NCI-H146 treated with DMSO at 0.1 percent for 48 hours (cell line): ENCODE data around the gene HMGCLL1.

ENCODE experiments used
- DNase-seq: peaks from one replicate; lab custom pipeline; 2025; ENCODE audit not compliant: unreplicated experiment; lab: John Stamatoyannopoulos, UW

Gene HMGCLL1

DNA sequence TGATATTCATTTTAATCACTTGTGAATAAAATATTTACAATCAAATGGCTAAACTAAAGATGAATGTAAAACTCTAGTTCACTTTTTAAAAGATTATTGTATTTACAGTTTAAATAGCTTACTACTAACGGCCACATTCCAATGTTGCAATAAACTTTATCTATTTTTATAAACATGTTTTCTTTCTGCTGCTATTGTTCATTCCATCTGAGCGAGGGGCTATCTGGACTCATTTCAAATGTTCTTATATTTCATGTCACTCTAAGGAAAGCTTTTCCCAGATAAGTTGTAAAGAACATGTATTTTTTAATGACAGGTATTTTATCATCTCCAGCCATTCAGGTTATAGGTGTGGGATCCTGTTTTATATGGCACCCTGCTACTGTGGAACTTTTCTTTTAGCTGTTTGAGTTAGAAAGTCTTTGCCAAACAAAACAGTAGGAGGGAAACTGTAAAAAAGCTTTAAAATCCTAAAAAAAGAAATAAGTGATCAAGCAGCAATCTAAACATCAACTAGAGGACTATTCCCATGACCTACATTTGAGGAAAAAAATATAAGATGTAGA is 42.5 kb downstream of the HMGCLL1 start:
- DNase-seq = no peak

DNA sequence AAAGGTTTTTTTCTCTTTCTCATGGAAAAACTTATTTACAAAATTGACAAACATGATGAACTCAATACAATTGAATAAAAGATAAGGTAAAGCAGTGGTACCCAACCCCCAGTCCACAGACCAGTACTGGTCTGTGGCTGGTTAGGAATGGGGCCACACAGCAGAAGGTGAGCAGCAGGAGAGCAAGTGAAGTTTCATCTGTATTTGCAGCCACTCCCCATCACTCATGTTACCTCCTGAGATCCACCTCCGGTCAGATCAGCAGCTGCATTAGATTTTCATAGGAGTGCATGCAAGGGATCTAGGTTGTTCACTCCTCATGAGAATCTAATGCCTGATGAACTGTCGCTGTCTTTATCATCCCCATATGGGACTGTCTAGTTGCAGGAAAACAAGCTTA is 47.5 kb downstream of the HMGCLL1 start:
- no peak for DNase-seq

- no peak for DNase-seq
Observed at GRCh38 chr6:55530931-55531330, 48.1 kb downstream of the HMGCLL1 start.

- DNase-seq = no peak
Observed at GRCh38 chr6:55528624-55529023, 50.4 kb downstream of the HMGCLL1 start.

DNA sequence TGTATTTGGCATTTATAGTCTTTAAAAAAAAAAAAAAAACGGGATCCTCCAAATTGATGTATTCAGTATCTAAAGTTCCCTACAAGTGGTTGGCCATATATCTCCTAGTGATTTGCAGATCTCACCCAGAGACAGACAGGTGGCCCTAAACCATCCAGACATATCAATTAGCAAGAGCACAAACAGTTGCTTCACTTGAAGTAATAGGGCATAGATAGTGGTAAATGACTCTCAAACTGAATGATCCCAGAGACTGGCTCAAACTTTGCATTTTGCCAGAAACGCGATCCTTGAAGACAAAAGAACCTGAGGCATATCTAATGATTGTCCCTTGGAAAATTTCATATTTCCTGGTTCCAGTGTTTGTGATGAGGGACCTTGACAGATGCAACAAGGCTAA is 54.6 kb downstream of the HMGCLL1 start:
- no peak for DNase-seq

DNA sequence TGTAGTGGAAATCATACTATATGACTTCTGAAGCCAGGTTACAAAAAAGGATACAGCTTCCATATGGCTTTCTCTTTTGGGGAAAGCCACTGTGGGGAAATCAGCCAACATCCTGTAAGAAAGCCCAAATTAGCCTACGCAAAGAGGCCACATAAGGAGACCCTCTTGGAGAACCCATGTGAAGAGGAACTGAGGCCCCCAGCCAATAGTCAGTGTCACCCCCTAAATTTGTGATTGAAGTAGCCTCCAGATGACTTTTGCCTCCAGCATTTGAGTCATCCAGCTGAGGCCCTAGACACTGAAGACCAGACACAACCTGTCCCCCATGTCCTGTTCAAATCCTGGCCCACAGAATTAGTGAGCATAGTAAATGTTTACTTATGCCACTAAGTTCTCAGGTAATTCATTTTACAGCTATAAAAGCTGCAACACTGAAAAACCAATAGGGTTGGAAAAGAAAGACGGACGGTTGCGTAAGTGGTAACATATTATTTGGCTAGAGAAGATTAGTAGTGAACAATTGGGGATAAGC is 60.4 kb downstream of the HMGCLL1 start:
- no peak for DNase-seq

GRCh38 chr6:55516736-55517135 is 62.3 kb downstream of the HMGCLL1 start:
- no peak for DNase-seq

DNA sequence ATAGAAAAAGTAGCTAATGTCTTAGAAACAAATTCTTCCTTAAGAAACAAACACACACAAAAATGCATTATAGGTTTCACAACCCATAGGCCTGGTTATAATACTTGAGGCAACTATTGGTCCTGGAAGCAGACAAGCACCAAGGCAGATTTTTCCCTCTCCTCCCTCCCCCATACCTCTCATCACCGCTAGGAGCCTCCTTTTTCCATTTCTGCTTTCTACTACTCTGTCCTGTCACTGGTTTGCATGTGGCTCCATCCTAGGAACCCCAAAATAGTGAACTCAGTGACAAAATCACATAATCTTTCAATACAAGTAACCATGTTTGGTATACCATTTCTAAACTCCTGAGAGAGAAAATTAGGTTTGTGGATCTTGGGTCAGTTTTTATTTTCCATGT is 66.1 kb downstream of the HMGCLL1 start:
- no peak for DNase-seq

DNA sequence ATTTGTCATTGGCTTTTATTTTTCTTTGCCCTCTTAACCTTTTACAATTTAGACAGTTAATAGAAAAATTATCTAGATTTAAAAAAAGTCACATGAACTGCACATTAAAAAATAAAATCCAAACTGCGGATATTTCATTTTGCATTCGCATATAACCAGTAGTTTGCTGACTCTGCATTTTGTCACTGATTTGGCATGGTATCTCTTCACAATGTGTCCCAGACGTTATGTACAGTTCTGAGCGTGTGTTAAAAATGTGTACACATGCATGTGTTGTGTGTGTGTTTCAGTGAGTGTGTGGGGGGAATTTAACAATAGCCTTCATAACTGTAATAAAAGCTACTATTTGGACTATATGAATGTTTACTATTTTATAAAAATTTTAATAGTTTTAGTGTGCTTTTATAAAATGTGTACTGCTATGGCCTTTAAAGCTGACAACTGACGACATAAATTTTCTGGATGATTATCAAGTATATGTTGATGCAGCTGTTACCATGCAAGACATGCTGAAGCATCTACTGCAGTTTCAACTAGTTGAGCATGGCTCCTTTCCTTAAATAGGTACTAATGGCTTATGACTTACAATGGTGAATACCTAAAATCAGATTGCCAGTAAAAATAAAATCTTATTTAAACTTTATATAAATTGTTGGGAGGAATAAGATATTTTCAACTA is 67.7 kb downstream of the HMGCLL1 start:
- no peak for DNase-seq

GRCh38 chr6:55499591-55499990 is 79.4 kb downstream of the HMGCLL1 start:
- no peak for DNase-seq

DNA sequence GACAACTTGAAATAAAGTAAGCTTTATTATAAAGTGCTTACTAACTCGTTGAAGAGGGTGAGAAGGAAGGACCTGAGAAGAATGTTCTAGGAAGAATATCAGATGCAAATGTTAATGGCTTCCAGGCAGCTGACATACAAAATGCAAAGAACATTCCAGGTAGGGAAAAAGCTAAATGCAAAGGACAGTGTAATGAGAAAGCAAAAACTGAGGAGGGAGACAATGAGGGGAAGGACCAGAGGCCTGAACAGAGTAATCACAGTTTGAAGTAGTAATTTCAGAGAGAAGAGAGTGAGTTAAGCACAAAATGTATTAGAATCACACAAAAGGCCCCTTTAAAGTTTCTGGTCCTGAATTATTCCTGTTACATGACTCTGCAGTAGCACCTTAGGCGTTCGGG is 81.3 kb downstream of the HMGCLL1 start:
- DNase-seq = no peak

- DNase-seq = no peak
Observed at GRCh38 chr6:55496201-55496600, 82.8 kb downstream of the HMGCLL1 start.

GRCh38 chr6:55495277-55495676 is 83.7 kb downstream of the HMGCLL1 start:
- DNase-seq = no peak

GRCh38 chr6:55494411-55494810 is 84.6 kb downstream of the HMGCLL1 start:
- no peak for DNase-seq

GRCh38 chr6:55492259-55492658 is 86.7 kb downstream of the HMGCLL1 start:
- DNase-seq = no peak

GRCh38 chr6:55490871-55491270 is 88.1 kb downstream of the HMGCLL1 start:
- DNase-seq = no peak

GRCh38 chr6:55474382-55474781 is 104.6 kb downstream of the HMGCLL1 start:
- no peak for DNase-seq

DNA sequence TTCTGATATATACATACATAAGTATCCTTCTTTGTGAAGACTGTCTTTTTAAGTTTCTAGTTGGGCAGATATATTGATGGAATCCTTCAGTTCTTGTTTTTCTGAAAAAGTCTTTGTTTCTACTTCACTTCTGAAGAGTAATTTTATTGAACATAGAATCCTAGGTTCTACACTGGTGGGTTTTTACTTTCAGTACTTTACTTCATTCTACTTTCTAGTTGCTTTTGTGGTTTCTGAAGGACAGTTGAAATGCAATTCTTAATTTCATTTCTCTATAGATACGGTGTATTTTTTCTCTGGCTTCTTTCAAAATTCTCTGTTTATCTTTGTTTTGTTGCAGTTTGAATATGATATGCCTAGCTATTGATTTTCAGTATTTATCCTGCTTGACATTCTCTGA is 105.3 kb downstream of the HMGCLL1 start:
- DNase-seq = no peak

GRCh38 chr6:55469951-55470366 is 109.0 kb downstream of the HMGCLL1 start:
- no peak for DNase-seq

GRCh38 chr6:55456016-55456415 is 123.0 kb downstream of the HMGCLL1 start:
- no peak for DNase-seq

DNA sequence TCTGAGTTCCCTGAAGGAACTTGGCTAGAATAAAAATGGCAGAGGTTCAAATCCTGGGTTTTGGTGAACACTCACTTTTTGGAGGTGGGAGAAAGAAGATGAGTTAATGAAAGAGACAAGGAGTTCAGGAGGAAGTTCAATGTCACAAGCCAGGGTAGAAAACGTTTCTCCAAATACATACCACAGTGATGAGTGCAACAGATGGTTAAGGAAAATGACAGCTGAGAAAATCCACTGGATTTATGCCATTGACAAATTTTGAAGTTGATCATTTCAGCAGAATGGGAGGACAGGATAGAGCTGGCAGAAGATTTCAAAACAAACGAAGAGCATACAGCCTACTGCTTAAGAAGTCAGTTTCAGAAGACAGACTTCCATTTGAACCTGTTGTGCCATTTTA is 129.0 kb downstream of the HMGCLL1 start:
- no peak for DNase-seq

DNA sequence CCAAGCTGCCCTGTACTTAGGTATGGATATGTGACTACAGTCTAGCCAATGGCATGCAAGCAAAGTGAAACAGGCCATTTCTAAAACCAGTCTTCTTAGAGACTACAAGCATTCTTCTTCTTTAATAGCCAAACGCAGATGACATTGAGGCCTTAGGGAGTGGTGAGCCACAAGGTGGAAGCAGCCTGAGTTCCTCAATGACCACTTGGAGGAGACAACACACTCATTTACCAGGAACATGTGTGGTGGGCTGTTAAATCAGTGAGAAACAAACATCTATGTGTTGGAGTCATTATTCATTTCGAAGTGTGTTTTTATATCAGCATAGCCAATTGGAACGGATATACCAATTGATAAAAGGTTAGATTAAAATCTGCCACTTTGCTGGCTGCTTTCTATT is 129.8 kb downstream of the HMGCLL1 start:
- no peak for DNase-seq

DNA sequence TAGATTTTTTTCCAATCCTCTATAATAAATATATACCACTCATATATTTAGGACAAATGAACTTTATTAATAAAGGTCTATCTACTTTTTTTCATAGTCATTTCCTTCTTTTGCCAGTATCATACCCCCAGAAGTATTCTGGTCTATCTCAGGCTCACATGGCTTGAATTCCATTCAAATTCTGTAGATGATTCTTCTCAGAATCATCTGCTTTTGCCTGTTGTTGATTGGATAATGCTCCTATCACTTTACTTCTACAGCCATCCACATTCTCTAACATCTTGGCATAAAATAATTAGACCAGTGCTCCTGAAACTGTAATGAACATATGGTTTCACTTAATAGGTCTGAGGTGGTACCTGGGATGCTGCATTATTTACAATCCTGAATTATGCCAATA is 130.5 kb downstream of the HMGCLL1 start:
- no peak for DNase-seq
